Mesenchymal stem cell (in vitro differentiated cells and primary cell): ENCODE data around the gene VHLL.

Source experiments
- DNase-seq: peaks from one replicate; pipeline ENCODE4 v3.0.0-alpha.2; 2013
- H2AFZ ChIP-seq: one replicate; pipeline ENCODE4 v1.6.1; 2013; ENCODE audit warnings: low read depth, mild to moderate bottlenecking, control low read depth, inconsistent platforms, low read length, moderate library complexity
- H2AK5ac ChIP-seq: 2 replicates; pipeline ENCODE4 v1.6.1; 2013; ENCODE audit warnings: low read length, moderate library complexity, mild to moderate bottlenecking, inconsistent platforms; ENCODE audit not compliant: severe bottlenecking
- H2BK120ac ChIP-seq: one replicate; pipeline ENCODE4 v1.6.1; 2013; ENCODE audit warnings: low read depth, mild to moderate bottlenecking, inconsistent platforms, low read length, moderate library complexity
- H2BK12ac ChIP-seq, 2 experiments: one replicate each; pipeline ENCODE4 v1.6.1; 2013; ENCODE audit warnings: inconsistent platforms in 2 of 2, low read length in 2 of 2, mild to moderate bottlenecking in 2 of 2, moderate library complexity in 2 of 2, control low read depth in 1 of 2
- H2BK15ac ChIP-seq: one replicate; pipeline ENCODE4 v1.6.1; 2013; ENCODE audit warnings: mild to moderate bottlenecking, low read depth, inconsistent platforms; ENCODE audit not compliant: poor library complexity, severe bottlenecking
- H2BK5ac ChIP-seq: 2 replicates; pipeline ENCODE4 v1.6.1; 2013; ENCODE audit warnings: low read depth, mild to moderate bottlenecking, low read length, control low read depth, inconsistent platforms; ENCODE audit not compliant: poor library complexity, severe bottlenecking
- H3K14ac ChIP-seq, 2 experiments: one replicate each; pipeline ENCODE4 v1.6.1; 2013; ENCODE audit warnings: inconsistent platforms in 2 of 2, low read length in 2 of 2, control low read depth in 1 of 2, mild to moderate bottlenecking in 1 of 2, moderate library complexity in 1 of 2
- H3K18ac ChIP-seq, 2 experiments: one replicate each; pipeline ENCODE4 v1.6.1; 2013; ENCODE audit warnings: inconsistent platforms in 2 of 2, low read length in 2 of 2, control low read depth in 1 of 2, low read depth in 1 of 2, mild to moderate bottlenecking in 1 of 2
- H3K23ac ChIP-seq, 2 experiments: one replicate each; pipeline ENCODE4 v1.6.1; 2013; ENCODE audit warnings: inconsistent platforms in 2 of 2, low read length in 2 of 2, mild to moderate bottlenecking in 2 of 2, moderate library complexity in 2 of 2, control low read depth in 1 of 2
- H3K27ac ChIP-seq: 2 replicates; pipeline ENCODE4 v1.5.1; 2013; ENCODE audit warnings: mild to moderate bottlenecking, moderate library complexity, low read length, control low read depth, inconsistent platforms; ENCODE audit not compliant: poor library complexity, severe bottlenecking
- H3K27me3 ChIP-seq, 2 experiments: 2 replicates each; pipeline versions ENCODE4 v1.6.1 to v1.7.0; 2013; ENCODE audit warnings: low read length in 2 of 2, mild to moderate bottlenecking in 2 of 2, moderate library complexity in 2 of 2, control low read depth in 1 of 2, inconsistent platforms in 1 of 2; ENCODE audit not compliant: control insufficient read depth in 1 of 2, insufficient read depth in 1 of 2
- H3K36me3 ChIP-seq, 2 experiments: 2 replicates each; pipeline versions ENCODE4 v1.6.1 to v1.7.0; 2013; ENCODE audit warnings: low read length in 2 of 2, control low read depth in 1 of 2, inconsistent platforms in 1 of 2, low read depth in 1 of 2, mild to moderate bottlenecking in 1 of 2; ENCODE audit not compliant: insufficient read depth in 2 of 2, control insufficient read depth in 1 of 2
- H3K4ac ChIP-seq, 2 experiments: one replicate each; pipeline ENCODE4 v1.6.1; 2013; ENCODE audit warnings: inconsistent platforms in 2 of 2, low read length in 2 of 2, mild to moderate bottlenecking in 2 of 2, moderate library complexity in 2 of 2, control low read depth in 1 of 2, low read depth in 1 of 2
- H3K4me1 ChIP-seq: 2 replicates; pipeline ENCODE4 v1.6.1; 2013; ENCODE audit warnings: low read depth, low read length, control low read depth; ENCODE audit not compliant: control insufficient read depth, insufficient read depth
- H3K4me2 ChIP-seq: 2 replicates; pipeline ENCODE4 v1.6.1; 2013; ENCODE audit warnings: low read length, mild to moderate bottlenecking, inconsistent platforms; ENCODE audit not compliant: poor library complexity, severe bottlenecking
- H3K4me3 ChIP-seq, 2 experiments: 2 replicates each; pipeline versions ENCODE4 v1.5.1 to v1.7.0; 2013; ENCODE audit warnings: low read length in 2 of 2, mild to moderate bottlenecking in 2 of 2, control low read depth in 1 of 2, low read depth in 1 of 2; ENCODE audit not compliant: insufficient read depth in 1 of 2
- H3K79me1 ChIP-seq: replicated peaks from 2 replicates; pipeline ENCODE4 v1.6.1; 2013; ENCODE audit warnings: mild to moderate bottlenecking, control low read depth, low read length, inconsistent platforms; ENCODE audit not compliant: poor library complexity, severe bottlenecking
- H3K9ac ChIP-seq: 2 replicates; pipeline ENCODE4 v1.7.0; 2013; ENCODE audit warnings: mild to moderate bottlenecking, low read length, moderate library complexity
- H3K9me3 ChIP-seq: 2 replicates; pipeline ENCODE4 v1.7.0; 2013; ENCODE audit warnings: mild to moderate bottlenecking, low read length; ENCODE audit not compliant: control insufficient read depth
- H4K8ac ChIP-seq: one replicate; pipeline ENCODE4 v1.6.1; 2013; ENCODE audit warnings: inconsistent platforms, mild to moderate bottlenecking, low read length, moderate library complexity
- H4K91ac ChIP-seq: one replicate; pipeline ENCODE4 v1.6.1; 2013; ENCODE audit warnings: mild to moderate bottlenecking, low read length, inconsistent platforms
- WGBS: methylation state at CpG from one replicate; pipeline ENCODE4 v1.1.7; 2013; ENCODE audit warnings: mixed read lengths; 5-methylcytosine and 5-hydroxymethylcytosine counted together

Gene VHLL

DNA sequence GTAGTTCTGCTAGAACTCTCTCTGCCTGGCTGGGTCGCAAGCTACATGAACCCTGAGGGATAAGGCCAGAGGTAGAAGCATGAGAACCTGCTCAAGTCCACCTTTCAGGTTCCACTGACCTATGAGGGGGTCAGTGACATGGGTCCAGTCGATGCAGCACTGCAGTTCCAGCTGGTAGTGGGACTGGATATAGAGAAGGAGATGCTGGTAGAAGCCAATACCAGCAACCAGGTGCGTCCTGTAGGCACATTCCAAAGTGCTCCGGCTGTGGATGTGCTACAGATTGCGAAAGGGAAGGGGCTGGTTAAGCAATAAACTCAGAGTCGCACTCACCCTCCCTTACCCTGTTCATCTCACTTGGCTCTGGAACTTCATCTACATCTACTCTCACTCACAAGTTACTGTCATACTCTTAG is 22.1 kb downstream of the VHLL start:
- 81% methylated on average over 6 of the region's 6 CpGs for WGBS
- Histone ChIP-seq H3K23ac (no peak overlapping the region), H2BK15ac (no peak overlapping the region)

DNA sequence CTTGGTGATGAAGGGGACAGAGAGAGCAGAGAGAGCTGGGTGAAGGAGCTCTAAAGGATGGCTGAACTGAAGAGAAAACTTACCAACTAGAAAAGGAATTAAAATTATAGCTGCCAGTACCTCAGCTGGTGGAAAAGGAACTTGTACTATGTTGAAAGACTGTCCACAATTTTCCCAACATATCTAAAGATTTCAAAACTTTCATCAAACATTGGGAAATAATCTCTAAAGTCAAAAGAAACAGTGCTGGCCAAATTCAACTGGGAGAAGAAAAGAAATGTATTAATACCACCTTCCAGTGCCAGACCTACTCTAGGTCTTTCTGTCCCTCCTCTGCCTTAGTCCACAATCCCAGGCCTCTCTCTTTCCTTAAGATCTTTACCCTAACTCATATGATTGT is 22.6 kb downstream of the VHLL start:
- Histone ChIP-seq H2BK15ac (no peak overlapping the region), H3K27ac (no peak overlapping the region), H3K9me3 (no peaks in the 10 kb centered on the region), H3K79me1 (peaks cover 31% of the 10 kb centered on the region), H3K36me3 (peaks cover 54 to 78% of the 10 kb centered on the region in 2 experiments), H2BK12ac (no peak overlapping the region), H3K4me3 (no peak overlapping the region), H3K18ac (no peak overlapping the region), H2AFZ (no peak overlapping the region), H3K14ac (no peak overlapping the region), H4K91ac (no peak overlapping the region), H4K8ac (no peak overlapping the region), H3K4me2 (no peak overlapping the region), H3K4ac (no peak overlapping the region), H2AK5ac (no peak overlapping the region), H3K4me1 (peaks cover 6% of the 10 kb centered on the region), H3K23ac (no peak overlapping the region), H3K27me3 (no peaks in the 10 kb centered on the region), H3K9ac (peak overlapping the region; percentile 31), H2BK5ac (no peak overlapping the region), H2BK120ac (no peak overlapping the region)
- DNase-seq, result no peak

More for the DNA sequence above, 22.1 kb downstream of the VHLL start:
- DNase-seq, result no peak
- peak overlapping the region; percentile 25 for H3K9ac ChIP-seq
- no peak overlapping the region for H3K18ac ChIP-seq
- H4K8ac ChIP-seq, result no peak overlapping the region
- peaks cover 31% of the 10 kb centered on the region for H3K79me1 ChIP-seq
- no peak overlapping the region for H3K4ac ChIP-seq
- H2BK120ac ChIP-seq, result no peak overlapping the region
- H4K91ac ChIP-seq, result no peak overlapping the region
- H3K14ac ChIP-seq, result no peak overlapping the region
- no peak overlapping the region for H2AK5ac ChIP-seq
- no peaks in the 10 kb centered on the region for H3K9me3 ChIP-seq
- H2BK12ac ChIP-seq, result no peak overlapping the region
- H2AFZ ChIP-seq, result no peak overlapping the region
- H3K4me3 ChIP-seq, result no peak overlapping the region
- no peaks in the 10 kb centered on the region for H3K27me3 ChIP-seq
- no peak overlapping the region for H2BK5ac ChIP-seq
- H3K4me1 ChIP-seq, result peaks cover 9% of the 10 kb centered on the region
- no peak overlapping the region for H3K4me2 ChIP-seq
- peaks cover 53 to 74% of the 10 kb centered on the region in 2 experiments for H3K36me3 ChIP-seq
- H3K27ac ChIP-seq, result no peak overlapping the region

DNA sequence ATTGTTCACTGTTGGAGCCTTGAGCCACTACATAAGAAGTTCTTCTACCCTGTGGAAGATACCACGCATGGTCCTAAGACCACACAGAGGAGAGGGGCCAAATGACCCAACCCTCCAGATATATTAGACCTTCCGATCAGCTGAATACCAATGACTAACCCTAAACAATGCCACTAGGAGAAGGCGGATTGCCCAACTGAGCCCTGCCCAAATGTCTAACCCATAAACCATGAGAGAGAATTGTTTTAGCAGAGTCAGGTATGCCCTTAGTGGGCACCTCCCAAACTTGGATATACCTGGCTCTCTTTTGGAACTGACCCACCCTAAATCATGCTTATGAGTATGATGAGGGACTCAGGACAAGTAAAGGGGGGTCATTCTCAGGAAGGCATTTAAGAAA is 28.8 kb downstream of the VHLL start:
- WGBS, result 96% methylated on average over 3 of the region's 3 CpGs
- H3K27me3 ChIP-seq, result no peaks in the 10 kb centered on the region
- H2BK120ac ChIP-seq, result no peak overlapping the region

DNA sequence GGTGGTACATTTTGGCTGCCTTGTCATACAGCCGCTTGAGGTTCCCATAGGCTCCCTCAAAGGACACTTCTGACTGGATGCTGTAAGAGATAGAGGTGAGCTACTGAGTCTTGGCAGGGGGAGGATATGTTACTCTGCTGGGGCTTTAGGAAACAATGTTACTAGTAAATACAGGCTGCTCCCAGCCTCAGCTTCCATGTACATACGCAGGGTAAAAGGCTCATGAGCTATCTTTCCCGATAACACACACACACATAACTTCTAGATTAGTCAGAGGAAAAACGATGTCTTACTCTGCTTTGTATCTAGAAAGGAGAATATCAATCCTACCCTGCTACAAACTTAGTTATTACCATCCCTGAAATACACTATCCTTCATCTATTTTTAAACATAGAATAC is 30.8 kb downstream of the VHLL start:
- no peaks in the 10 kb centered on the region for H3K27me3 ChIP-seq
- H3K79me1 ChIP-seq, result peaks cover 26% of the 10 kb centered on the region
- H4K8ac ChIP-seq, result no peak overlapping the region
- H3K9me3 ChIP-seq, result no peaks in the 10 kb centered on the region
- no peaks in the 10 kb centered on the region for H3K4me1 ChIP-seq
- no peak overlapping the region for H2BK5ac ChIP-seq
- H2AFZ ChIP-seq, result no peak overlapping the region
- no peak overlapping the region for H2AK5ac ChIP-seq
- DNase-seq, result peak; percentile 35
- no peak overlapping the region for H4K91ac ChIP-seq
- H3K9ac ChIP-seq, result no peak overlapping the region
- H2BK120ac ChIP-seq, result no peak overlapping the region
- H3K23ac ChIP-seq, result no peak overlapping the region
- no peak overlapping the region for H3K14ac ChIP-seq
- WGBS, result 71% methylated on average over 4 of the region's 4 CpGs
- no peak overlapping the region for H3K4me2 ChIP-seq
- no peak overlapping the region for H2BK12ac ChIP-seq
- no peak overlapping the region for H3K4me3 ChIP-seq
- no peak overlapping the region for H3K27ac ChIP-seq
- peaks cover 59 to 93% of the 10 kb centered on the region in 2 experiments for H3K36me3 ChIP-seq
- H3K4ac ChIP-seq, result no peak overlapping the region
- H2BK15ac ChIP-seq, result no peak overlapping the region
- H3K18ac ChIP-seq, result no peak overlapping the region

More for the DNA sequence above, 28.8 kb downstream of the VHLL start:
- Histone ChIP-seq H2AK5ac (no peak overlapping the region), H3K18ac (no peak overlapping the region), H2BK5ac (no peak overlapping the region), H2BK12ac (no peak overlapping the region), H3K4me2 (no peak overlapping the region), H3K14ac (no peak overlapping the region), H3K4me3 (no peak overlapping the region), H3K27ac (no peak overlapping the region), H2AFZ (no peak overlapping the region), H4K8ac (no peak overlapping the region), H3K23ac (no peak overlapping the region), H3K9me3 (no peaks in the 10 kb centered on the region), H2BK15ac (no peak overlapping the region), H3K36me3 (peaks cover 65 to 96% of the 10 kb centered on the region in 2 experiments), H3K4me1 (no peaks in the 10 kb centered on the region), H3K79me1 (peaks cover 33% of the 10 kb centered on the region), H3K4ac (no peak overlapping the region), H3K9ac (no peak overlapping the region), H4K91ac (no peak overlapping the region)
- DNase-seq, result no peak
